Measurements from ENCODE around the gene SHC3. TPM values are rescaled to one million over a fixed set of nuclear protein-coding genes. Genes with fewer than 3 reads are reported as not detected.
A peak's percentile ranks its signal among the peaks of the same experiment; 100 is the strongest.

Gene SHC3
- total and polyA plus RNA-seq, 2 experiments from 2014 or later, result 1.3 to 2.9 TPM

- TF ChIP-seq ZNF462 (CRISPR knock-in tag; IDR thresholded peaks at IDR 0.05), result no peak
Observed at GRCh38 chr9:89078421-89078820, 100.2 kb downstream of the SHC3 start (continued).

- Histone ChIP-seq H3K9me2 (ENCODE audit: insufficient read depth) (no peaks in the 10 kb centered on the region), H3K4me2 (no peak overlapping the region), H3K27ac (ENCODE audit: low read depth) (no peak overlapping the region), H3K4me1 (ENCODE audit: insufficient read depth) (no peaks in the 10 kb centered on the region), H2AFZ (0 out of 2 replicates have a peak overlapping the region, but pooled peaks have one; percentile 23), H3K4me3 (no peak overlapping the region), H4K20me1 (replicated peaks; ENCODE audit: insufficient read depth) (no peaks in the 10 kb centered on the region), H3K27me3 (ENCODE audit: insufficient read depth) (no peaks in the 10 kb centered on the region), H3F3A (replicated peaks; ENCODE audit: low read depth) (no peaks in the 10 kb centered on the region), H3K79me2 (replicated peaks; ENCODE audit: insufficient read depth) (no peaks in the 10 kb centered on the region), H3K36me3 (ENCODE audit: insufficient read depth) (no peaks in the 10 kb centered on the region)
- Mint-ChIP-seq H3K4me1 (no peaks in the 10 kb centered on the region), H3K27ac (no peak overlapping the region), H3K36me3 (ENCODE audit: low read depth) (no peaks in the 10 kb centered on the region), H3K27me3 (ENCODE audit: insufficient read depth, low read depth, poor library complexity) (no peaks in the 10 kb centered on the region), H3K9me3 (no peaks in the 10 kb centered on the region), H3K4me3 (no peak overlapping the region)
- ATAC-seq, result no peak
- DNase-seq (ENCODE audit: low spot score), result no peak
- TF ChIP-seq EZH2phosphoT487 (IDR thresholded peaks at IDR 0.05; ENCODE audit: unreplicated experiment) (no peak), NANOG (IDR thresholded peaks at IDR 0.05; ENCODE audit: borderline replicate concordance) (no peak), ZNF331 (CRISPR knock-in tag; IDR thresholded peaks at IDR 0.05; ENCODE audit: low read depth) (no peak), ZNF114 (CRISPR knock-in tag; IDR thresholded peaks at IDR 0.05) (no peak), POLR2AphosphoS5 (IDR thresholded peaks at IDR 0.05; ENCODE audit: low read depth) (no peak), CTCF (conservative IDR thresholded peaks at IDR 0.05; ENCODE audit: low read depth in 2 of 2) (no peak), ZNF462 (CRISPR knock-in tag; IDR thresholded peaks at IDR 0.05) (no peak)
Observed at GRCh38 chr9:89077519-89077918, 101.1 kb downstream of the SHC3 start.

Measured in GM23338 (cell line).